Stimulated activated CD8-positive, alpha-beta memory T cell treated with anti-CD3 and anti-CD28 coated beads, Interleukin-7, amount 100 ng/mL, for 4 hours (primary cell): ENCODE results near the gene RUNX2.

ENCODE experiments used
- DNase-seq, 2 donors: peaks; one replicate each; pipeline ENCODE4 v3.0.0-alpha.2; 2020; ENCODE audit warnings: low read depth in 2 of 2

RUNX2 gene

DNA sequence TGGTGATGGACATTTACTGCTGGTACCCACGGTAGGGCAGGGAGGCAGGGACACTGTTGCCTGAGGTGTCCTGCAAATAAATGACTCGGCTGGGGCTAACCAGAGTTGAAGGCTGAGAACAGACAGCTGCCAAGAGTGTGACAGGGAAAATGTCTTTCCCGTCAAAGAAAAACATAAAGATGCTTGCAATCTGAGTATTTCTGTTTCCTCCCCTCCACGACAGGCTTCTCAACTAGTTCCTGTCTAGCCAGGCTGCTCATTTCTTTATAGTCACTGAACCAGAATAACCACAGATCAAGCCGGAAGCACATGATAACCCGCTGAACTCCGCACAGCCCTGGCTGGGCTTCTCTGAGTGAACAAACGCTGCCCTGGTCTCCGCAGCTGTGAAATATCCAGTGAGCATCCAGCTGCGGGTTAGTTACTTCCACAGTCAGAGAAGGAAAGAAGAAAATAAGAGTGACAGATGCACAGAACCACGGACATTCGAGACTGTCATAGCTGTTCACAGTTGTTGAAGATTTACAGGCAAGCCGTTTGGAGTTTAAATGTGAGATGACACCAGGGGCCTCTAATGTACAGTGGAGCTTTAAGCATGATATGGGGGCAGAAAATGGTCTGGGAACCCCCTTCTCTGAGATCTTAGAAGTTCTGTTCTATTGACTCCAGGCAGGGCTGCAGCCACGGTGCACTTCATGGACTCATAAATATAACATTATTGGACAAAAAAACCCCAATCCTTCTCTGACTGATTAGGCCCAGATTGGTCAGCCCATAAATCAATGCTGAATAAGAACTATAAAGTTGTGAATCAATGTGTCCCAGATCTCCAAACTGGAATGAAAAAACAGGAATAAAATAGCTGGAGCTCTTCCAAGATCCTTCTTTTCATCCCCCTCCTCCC, 349.5 kb downstream of the RUNX2 start:
- DNase-seq = peak; percentile 6 to 20

DNA sequence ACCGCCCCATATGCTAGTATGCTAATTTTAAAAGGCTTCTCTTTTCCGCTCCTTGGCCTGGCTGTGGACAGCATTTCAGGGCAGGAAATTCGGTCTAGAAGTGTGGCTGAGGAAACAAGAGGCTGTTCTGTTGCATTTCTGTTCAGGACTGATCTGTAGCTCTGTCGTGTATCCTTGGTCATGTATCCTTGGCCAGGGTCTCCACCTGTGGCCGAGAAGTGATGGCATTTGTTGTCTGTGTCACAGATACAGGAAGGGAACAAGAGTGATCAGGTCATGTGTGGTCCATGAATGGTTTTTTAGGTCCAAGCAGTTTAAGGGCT, 350.1 kb downstream of the RUNX2 start:
- no peak for DNase-seq

DNA sequence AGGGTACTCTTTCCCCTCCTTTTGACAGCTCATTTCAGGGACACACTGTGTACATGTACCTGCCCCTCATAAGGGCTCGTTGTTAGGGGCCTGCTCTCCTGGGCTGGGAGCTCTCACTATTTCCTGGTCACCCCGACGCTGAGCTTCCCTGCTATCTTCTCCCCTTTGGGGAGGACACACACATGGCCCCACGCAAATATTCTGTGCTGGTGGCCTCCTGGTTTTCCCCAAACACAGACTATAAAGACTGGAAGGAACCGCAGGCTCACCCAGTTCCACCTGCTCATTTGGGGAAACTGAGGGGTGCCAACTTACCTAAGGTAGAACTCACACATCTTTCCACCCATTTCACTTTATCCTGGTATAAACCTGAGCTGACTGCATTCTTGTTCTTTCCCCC, 351.0 kb downstream of the RUNX2 start:
- DNase-seq = no peak

DNA sequence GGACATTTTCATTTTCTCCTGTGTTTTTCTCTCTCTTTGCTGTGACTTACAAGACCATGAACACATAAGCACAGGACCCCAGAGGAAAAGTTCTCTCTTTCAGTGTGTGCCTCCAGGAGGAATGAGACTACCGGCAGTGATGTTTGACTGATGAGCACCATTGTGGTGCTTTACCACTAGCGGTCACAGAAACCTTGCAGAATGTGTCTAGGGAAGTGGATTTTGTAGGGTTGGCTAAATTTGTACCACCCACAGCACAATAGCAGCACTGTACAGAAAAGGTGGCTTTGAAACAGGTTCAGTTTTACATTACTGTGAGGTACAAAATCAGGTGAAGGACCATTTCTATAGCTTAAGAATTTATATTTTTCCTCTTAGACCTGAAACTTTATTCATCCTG, 351.5 kb downstream of the RUNX2 start:
- no peak for DNase-seq

DNA sequence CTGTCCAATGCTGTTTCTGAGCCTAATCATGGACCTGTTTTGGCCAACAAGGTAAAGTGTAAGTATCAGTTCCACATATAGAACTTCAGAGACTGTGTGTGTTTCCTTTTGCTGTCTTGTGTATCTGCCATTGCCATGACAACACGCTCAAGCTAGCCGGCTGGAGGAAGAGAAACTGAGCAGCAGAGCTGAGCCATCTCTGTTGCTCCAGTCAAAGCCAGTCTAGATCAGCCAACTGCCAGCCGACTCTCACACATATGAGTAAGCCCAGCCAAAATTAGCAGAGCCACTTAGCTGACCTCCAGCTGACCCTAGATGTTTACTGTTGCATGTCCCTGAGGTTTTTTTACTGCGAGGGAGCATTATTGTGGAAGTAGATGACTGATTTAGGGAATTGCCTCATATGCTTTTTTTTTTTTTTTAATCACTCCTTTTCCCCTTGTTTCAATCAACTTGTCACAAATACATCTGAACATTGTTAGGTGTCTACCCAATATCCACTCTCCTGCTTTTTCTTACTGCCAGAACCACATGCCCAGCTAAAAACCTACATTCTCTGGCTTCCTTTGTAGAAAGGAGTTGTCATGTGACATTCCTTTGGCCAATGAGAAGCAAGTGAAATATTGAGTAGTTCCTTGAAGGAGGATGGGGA, 353.9 kb downstream of the RUNX2 start:
- no peak for DNase-seq

DNA sequence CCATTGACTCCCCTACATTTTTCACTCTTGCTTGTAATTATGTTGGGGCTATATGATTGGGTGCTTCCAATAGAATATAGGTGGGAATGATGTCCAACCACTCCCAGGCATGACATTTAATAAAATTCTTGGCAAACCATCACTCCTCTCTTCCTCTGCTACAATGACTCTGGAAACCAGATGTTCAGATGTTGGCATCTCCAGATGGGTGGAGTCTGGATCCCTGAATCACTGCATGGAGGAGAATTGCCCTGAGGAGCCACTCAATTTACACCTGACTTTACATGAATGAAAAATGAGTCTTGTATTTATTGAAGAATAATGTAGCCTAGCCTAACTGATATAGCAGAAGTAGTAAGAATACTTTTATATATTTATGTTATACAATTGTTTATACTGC, 356.3 kb downstream of the RUNX2 start:
- DNase-seq = no peak

DNA sequence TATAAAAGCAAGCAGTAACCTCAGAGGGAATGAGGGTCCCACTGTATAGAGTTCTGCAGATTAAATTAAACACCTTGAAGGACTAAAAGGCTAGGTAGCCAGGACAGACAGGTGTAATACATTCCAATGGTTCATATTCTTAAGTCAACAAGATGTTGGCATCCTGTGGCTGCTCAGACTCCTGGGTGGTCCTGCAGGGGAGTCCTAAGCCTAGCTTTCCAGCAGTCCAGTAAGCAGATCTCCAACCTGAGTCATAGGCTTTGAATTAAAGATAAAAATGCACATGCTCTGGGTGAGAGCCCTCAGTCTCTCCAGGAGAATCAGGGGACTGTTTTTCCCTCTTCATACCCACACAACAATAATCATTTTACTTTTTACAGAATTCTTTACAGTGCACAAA, 356.9 kb downstream of the RUNX2 start:
- no peak for DNase-seq

DNA sequence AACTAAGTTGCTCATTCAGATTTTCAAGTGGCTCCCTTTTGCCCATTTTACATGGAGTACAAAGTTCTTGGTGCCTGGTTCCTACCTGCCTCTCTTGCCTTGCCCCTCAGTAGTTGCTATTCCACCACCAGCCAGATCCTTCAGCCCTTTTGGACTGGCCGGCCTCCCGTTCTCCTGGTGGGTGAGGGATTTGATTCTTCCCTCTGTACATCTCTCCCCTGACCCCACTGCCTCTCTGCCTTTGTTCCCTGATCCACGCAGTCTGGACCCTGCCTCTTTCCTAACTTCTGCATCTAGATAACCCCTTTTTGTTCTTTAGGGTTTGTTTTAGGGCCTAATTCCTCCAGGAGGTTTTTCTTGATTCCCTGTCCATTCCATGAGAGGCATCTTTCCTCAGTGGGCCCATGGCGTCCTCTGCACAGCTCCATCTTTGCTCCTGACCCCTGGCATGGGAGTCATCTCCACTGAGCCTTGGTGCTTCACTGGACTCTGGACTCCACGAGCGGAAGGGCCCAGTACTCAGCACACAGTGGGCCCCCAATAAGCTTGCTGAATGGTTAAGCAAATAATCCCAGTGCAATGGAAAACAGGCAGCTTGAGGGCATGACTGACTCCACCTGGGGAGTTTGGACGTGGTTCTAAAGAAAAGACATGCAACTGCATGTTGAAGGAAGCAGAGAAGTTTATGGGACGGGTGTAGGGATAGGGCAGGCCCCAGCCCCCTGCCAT, 358.9 kb downstream of the RUNX2 start:
- DNase-seq = no peak

DNA sequence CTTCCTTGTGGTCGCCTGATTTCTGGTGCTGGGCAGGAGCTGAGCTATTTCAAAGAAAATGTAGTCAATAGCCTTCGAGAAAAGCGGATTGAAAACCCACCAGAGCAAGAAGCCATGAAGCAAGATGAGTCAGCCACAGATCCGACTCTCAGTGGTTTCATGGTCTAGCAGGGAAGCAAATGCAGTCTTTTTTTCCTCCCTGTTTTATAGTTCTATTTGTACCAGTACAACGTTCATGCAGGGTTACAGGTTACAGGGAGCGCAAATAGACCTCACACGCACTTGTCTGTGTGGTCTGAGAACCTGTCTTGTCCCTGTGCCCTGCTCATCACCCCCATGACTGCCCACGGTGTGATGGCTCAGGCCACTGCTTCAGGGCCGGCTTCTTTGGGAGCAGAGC, 359.4 kb downstream of the RUNX2 start:
- no peak for DNase-seq

DNA sequence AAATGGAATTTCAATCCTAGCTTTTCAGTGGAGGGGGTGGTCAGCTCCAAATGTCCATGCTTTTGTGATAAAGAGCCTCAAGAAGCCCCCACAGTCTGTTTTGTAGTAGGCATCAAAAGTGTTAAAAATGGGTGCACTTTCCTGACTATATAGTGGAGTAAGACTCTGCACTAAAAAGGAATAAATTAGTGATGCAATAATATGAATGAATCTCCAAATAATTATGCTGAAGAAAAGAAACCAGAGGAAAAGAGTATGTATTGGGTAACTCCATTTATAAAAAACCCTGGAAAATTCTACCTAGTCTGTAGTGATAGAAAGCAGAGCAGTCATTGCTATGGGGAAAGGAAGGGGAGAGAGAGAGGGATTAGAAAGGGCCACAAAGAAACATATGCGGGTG, 360.1 kb downstream of the RUNX2 start:
- DNase-seq = no peak

DNA sequence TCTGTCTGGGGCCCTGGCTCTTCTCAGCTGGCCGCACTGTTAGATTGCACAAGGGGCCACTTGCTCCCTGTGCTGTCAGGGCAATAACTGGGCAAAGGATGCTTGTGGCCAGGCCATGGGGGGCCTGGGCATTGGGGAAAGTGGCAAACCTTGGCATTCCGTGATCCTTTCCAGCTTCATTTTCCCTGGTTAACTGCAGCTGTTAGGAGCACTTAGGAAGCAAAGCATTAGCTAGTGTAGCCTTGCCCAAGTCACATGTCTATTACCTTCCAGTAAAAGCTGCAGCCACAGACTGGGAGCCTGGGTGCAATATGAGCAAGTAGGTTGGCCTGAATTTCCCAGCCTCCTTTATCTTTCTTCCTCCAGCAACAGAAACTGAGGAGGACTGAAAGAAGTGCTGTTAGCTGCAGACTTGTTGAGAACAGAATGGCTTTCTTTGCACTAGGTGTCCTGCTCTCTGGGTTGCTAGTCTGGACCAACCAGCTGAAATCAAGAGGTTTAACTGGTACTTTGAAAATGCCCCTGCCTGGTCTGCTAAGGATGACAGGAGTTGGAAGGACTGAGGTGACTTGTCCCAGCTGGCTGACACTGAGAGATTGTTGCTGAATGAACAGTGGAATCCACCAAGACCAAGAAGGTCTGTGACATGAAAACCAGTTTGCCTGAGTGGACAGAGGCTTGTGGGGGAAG, 361.9 kb downstream of the RUNX2 start:
- no peak for DNase-seq

DNA sequence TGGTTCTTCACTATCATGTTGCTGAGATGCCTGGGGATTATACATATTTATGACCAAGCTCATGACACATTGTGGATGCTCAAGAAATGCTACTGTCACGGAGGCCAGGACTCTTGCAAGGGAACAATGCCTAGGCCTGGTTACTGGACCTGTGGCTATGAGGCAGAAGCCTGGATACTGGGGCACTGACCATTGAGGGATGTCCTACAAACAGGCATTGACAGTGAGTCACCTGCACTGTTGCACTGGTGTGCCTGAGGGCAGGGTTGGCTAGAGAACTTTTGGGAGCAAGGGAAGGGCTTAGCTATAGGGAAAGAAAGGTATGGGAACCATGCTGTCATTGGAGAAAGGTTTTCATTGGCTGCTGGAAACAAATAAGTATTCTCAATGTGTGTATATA, 362.7 kb downstream of the RUNX2 start:
- no peak for DNase-seq

DNA sequence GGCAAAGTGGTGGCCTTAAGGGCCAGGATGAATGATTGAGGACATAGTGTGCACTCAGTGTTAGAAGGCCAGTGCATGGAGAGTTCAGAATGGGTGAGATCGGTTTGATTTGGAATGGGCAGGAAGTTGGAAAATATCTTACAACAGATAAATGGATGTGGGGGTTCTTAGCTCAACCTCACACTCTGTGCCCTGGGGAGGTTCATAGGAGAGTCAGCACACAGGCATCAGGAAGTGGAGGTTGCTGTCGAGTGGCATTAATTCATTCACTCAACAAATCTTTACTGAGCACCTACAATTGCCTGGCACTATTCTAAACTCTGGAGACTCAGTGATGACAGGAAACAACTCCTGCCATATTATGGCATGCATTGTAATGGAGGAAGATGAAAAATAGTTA, 363.3 kb downstream of the RUNX2 start:
- no peak for DNase-seq

DNA sequence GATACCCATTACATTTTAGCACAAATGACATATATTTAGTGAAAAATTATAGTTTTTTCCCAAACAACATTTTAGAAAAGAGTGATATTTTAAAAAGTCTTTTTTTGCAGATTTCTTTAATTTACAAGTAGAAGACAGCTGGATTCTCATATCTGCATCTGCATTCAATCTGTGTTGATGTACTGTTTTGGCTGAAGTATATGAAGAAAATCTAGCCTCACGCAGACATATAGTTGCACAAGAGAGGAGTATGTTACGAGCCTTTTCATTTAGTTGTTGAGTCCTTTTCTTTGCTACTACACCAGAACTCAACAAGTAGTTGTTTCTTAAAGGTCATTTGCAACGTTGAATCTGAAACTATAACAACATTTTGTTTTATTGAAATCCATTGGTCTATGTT, 363.9 kb downstream of the RUNX2 start:
- no peak for DNase-seq

DNA sequence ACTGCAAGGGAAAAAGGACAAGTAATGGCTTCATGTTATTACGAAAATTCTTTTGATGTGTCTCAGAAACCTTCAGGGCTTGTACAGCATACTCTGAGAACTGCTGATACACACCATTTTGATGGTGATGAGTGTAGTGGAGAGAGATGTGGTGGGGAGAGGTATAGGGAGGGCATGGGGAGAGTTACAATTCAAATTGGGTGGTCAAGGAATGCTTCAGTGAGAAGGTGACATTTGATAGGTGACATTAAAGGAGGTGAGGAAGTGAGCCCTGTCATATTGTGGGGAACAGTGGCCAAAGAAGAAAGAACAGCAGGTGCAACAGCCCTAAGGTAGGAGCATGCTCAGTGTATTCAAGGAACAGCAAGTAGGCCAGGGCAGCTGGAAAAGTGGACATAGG, 368.6 kb downstream of the RUNX2 start:
- DNase-seq = no peak

DNA sequence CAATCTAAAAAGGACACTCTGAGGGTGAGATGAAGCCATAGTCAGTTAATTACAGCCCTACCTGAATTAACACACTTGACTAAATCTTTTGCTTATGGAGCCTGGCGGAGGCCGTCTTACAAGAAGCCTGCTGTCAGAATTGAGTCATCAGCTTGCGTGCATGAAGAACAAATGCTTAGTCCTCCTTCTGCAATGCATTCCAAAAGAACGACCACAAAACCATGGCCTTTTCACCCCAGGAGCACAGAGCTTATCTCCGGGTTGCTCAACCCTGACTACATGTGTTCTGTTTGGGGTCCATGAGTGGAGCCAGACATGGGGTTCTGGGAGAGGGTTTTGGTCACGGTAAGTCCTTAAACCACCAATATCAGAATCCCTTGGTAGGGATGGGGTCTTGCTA, 369.5 kb downstream of the RUNX2 start:
- no peak for DNase-seq

DNA sequence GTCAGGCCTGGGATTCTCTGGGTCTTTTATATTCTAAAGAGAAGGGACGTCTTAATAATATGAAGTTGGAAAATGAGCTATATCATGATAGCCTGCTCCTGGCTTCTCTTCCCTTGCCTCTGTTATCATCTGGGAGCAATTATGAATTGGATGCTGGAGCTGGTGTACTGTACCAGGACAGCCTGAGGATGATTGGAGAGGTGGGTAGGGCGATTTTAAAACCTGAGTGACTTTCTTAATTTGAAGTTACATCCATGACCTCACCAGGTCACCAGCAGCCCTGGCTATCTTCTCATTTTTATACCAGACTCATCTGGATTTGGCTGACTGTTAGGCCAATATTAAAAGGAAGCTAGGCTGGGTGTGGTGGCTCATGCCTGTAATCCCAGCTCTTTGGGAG, 369.9 kb downstream of the RUNX2 start:
- DNase-seq = no peak

DNA sequence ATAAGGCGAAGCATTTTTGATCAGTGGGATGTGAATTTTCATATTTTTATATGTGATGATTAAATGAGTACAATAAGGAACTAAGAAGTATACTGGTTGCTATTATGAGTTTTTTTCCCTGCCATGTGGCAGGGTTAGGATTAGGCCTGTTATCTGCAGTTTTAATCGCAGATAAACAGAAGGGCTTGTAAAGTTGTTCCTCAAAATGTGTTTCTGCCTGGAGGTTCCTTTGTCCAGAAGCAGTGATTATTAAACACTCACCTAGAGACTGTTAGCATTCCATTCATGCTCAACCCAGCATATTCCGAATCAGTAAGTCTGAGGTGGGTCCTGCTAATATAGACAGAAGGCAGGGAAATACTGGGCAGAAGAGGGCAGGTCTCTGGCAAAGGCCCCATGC, 371.5 kb downstream of the RUNX2 start:
- DNase-seq = no peak

DNA sequence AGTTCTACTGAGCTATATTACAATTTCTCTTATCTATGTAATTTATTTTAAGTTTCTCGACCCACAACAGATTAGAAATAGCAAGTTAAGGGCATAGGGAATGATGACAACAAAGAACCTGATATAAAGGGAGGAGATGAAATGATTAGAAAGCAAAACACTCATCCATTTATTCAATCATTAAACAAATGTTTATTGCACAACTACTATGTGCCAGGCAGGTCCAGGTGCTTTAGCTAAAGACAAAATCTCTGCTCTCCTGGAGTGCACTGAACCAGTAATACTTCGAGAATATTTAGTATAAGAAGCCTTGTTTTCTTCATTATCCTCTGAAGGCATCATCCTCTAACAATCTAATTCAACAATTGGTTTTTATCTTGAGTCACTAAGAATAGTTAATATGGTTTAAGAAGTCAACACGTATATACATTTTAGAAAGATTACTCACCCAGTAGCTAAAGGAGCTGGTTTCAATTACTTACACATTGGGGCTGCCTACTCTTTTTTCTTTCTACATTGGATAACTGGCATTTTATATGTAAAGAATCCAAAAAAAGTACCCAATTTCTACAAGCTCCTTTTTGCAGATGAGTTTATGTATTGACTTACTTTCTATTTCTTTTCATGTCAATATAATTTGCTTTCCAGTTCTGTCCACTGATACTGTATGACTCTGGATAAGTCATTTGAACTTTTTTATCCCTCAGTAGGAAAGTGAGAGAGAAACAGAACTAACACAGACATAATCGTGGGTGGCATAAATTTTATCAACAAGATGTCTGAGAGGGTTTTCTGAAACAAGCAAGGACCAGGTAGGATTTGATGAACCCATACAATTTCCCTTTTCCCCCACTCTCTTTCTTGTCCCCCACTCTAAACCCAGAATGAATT, 375.0 kb downstream of the RUNX2 start:
- DNase-seq = no peak

DNA sequence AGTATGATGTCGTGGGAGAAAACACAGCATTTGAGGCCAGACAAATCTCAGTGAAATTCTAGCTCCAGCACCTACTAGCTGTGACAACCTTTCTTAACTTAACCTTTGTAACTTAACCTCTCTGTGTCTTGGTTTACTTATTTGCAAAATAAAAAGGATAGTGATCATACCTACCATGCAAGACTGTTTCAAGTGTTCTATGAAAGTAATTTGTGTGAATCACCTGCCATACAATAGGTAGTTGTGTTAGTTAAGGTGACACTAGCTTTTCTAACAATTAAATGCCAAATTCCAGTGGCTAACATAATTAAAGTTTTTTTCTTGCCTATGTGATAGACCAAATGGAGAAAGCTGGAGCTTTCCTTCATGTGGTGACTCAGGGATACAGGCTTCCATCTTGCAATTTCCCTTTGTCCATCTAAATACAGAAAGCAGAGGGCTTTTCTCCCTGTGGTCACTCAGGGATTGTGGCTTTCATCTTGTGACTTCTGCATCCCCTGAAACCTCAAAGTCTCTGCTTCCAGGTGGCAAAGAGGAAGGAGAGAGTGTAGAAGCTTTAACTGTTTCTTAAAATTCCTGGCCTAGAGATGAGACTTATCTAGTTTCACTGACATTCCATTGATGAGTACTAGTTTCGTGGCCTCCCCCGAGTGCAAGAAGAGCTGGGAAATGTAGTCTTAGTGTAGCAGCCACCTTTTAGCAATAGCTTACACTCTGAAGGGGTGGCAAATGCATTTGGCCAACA, 376.1 kb downstream of the RUNX2 start:
- DNase-seq = no peak
